Occipital lobe (tissue), 2 donors: Measurements from ENCODE around the gene PPP1R26. TPM values are rescaled to one million over a fixed set of nuclear protein-coding genes. Genes with fewer than 3 reads are reported as not detected.
"Not testable (repeated sequence)": the region's sequence is repeated elsewhere in the genome, so short reads cannot be mapped to it uniquely, and the experiment has no call there.

Experiments used
- DNase-seq: peaks from one replicate; lab custom pipeline; 2025; lab: John Stamatoyannopoulos, UW
- total RNA-seq: library from RNA; depleted of rRNA; stranded (reverse); fragments of >200 nt; gene quantifications from one replicate; pipeline ENCODE4 v1.2.3, GENCODE V29; 2014

Gene PPP1R26
- 38.5 TPM for total RNA-seq

GRCh38 chr9:135479469-135480052 is at the start of gene PPP1R26:
PPP1R26 (plus strand) TSS chr9:135479782; CDS start chr9:135484511, 4,729 bp downstream.
- no peak for DNase-seq

- DNase-seq: no peak
Measured at GRCh38 chr9:135437259-135437658, 42.3 kb upstream of the PPP1R26 start.

GRCh38 chr9:135437696-135438095 is 41.9 kb upstream of the PPP1R26 start:
- DNase-seq: not testable (repeated sequence)

GRCh38 chr9:135438581-135439232 is 40.9 kb upstream of the PPP1R26 start:
- not testable (repeated sequence) for DNase-seq

- not testable (repeated sequence) for DNase-seq
Measured at GRCh38 chr9:135439514-135439913, 40.1 kb upstream of the PPP1R26 start.

GRCh38 chr9:135439916-135440315 is 39.7 kb upstream of the PPP1R26 start:
- DNase-seq: no peak

GRCh38 chr9:135440620-135441019 is 39.0 kb upstream of the PPP1R26 start:
- no peak for DNase-seq

- DNase-seq: not testable (repeated sequence)
Measured at GRCh38 chr9:135441105-135442071, 38.2 kb upstream of the PPP1R26 start.

GRCh38 chr9:135442075-135442474 is 37.5 kb upstream of the PPP1R26 start:
- no peak for DNase-seq

- no peak for DNase-seq
Measured at GRCh38 chr9:135443797-135444425, 35.7 kb upstream of the PPP1R26 start.

GRCh38 chr9:135447126-135447525 is 32.5 kb upstream of the PPP1R26 start:
- DNase-seq: no peak

- DNase-seq: peak; percentile 12
Measured at GRCh38 chr9:135448663-135449100, 30.9 kb upstream of the PPP1R26 start.

- DNase-seq: not testable (repeated sequence)
Measured at GRCh38 chr9:135449532-135449931, 30.1 kb upstream of the PPP1R26 start.

GRCh38 chr9:135450956-135451355 is 28.6 kb upstream of the PPP1R26 start:
- DNase-seq: no peak

GRCh38 chr9:135451909-135452308 is 27.7 kb upstream of the PPP1R26 start:
- DNase-seq: not testable (repeated sequence)

- DNase-seq: no peak
Measured at GRCh38 chr9:135454737-135455136, 24.8 kb upstream of the PPP1R26 start.

GRCh38 chr9:135455401-135456030 is 24.1 kb upstream of the PPP1R26 start:
- DNase-seq: no peak

GRCh38 chr9:135456436-135457104 is 23.0 kb upstream of the PPP1R26 start:
- no peak for DNase-seq

GRCh38 chr9:135458478-135458877 is 21.1 kb upstream of the PPP1R26 start:
- not testable (repeated sequence) for DNase-seq

- no peak for DNase-seq
Measured at GRCh38 chr9:135461936-135462335, 17.6 kb upstream of the PPP1R26 start.
